ENCODE measurements around the gene RPAP3. TPM values are rescaled to one million over a fixed set of nuclear protein-coding genes. Genes with fewer than 3 reads are reported as not detected.

Gene RPAP3
- total RNA-seq, 1 experiment from 2014 or later, result 22.5 TPM

GRCh38 chr12:47715877-47716548 is 10.2 kb upstream of the RPAP3 start:
- CTCF ChIA-PET, result interaction anchor here (0.5 to 4.3 kb wide), 22 partner anchors 9 to 1845 kb away, joined by 3 to 70 read pairs (median 4); partner anchors contain the start of genes ENDOU, RPAP3 and SLC48A1
- no peak for TF ChIP-seq CTCF (IDR thresholded peaks at IDR 0.05; ENCODE audit: unreplicated experiment)
- intact Hi-C loops (cut with micrococcal nuclease), result loop anchor here (1.0 to 5.0 kb wide), 5 partner anchors 26 to 451 kb away; no protein-coding TSS in a partner anchor
- Mint-ChIP-seq H3K9me3 (ENCODE audit: unreplicated experiment) (no peaks in the 10 kb centered on the region), H3K4me1 (ENCODE audit: insufficient read depth, unreplicated experiment) (peaks cover 15% of the 10 kb centered on the region), H3K36me3 (ENCODE audit: insufficient read depth, unreplicated experiment) (no peaks in the 10 kb centered on the region), H3K27ac (ENCODE audit: low read depth, unreplicated experiment) (no peak overlapping the region), H3K27me3 (ENCODE audit: insufficient read depth, unreplicated experiment) (no peaks in the 10 kb centered on the region), H3K4me3 (ENCODE audit: unreplicated experiment) (peak overlapping the region; percentile 63)
- POLR2A ChIA-PET, result interaction anchor here (0.5 to 2.1 kb wide), 2 partner anchors 9 to 91 kb away, joined by 3 to 14 read pairs; partner anchors contain the start of gene RPAP3
- no TSS peak for BruUV-seq (replicated peaks)
- no peak for DNase-seq (ENCODE audit: unreplicated experiment)

- H3K4me1 Mint-ChIP-seq (ENCODE audit: insufficient read depth, unreplicated experiment), result peaks cover 15% of the 10 kb centered on the region
- CTCF ChIA-PET, result interaction anchor here (0.5 to 4.3 kb wide), 26 partner anchors 8 to 899 kb away, joined by 3 to 70 read pairs (median 4); partner anchors contain the start of genes ENDOU, RPAP3 and SLC48A1
- BruUV-seq (replicated peaks), result no TSS peak
- no peaks in the 10 kb centered on the region for H3K27me3 Mint-ChIP-seq (ENCODE audit: insufficient read depth, unreplicated experiment)
- intact Hi-C loops (cut with micrococcal nuclease), result loop anchor here (1.0 to 5.0 kb wide), 5 partner anchors 27 to 452 kb away; no protein-coding TSS in a partner anchor
- DNase-seq (ENCODE audit: unreplicated experiment), result peak; percentile 97
- TF ChIP-seq CTCF (IDR thresholded peaks at IDR 0.05; ENCODE audit: unreplicated experiment), result peak; percentile 85
- no peaks in the 10 kb centered on the region for H3K36me3 Mint-ChIP-seq (ENCODE audit: insufficient read depth, unreplicated experiment)
- POLR2A ChIA-PET, result interaction anchor here (2.1 kb wide), 1 partner anchor 9 kb away, joined by 14 read pairs; the partner anchor contains the start of gene RPAP3
- H3K27ac Mint-ChIP-seq (ENCODE audit: low read depth, unreplicated experiment), result no peak overlapping the region
- no peaks in the 10 kb centered on the region for H3K9me3 Mint-ChIP-seq (ENCODE audit: unreplicated experiment)
- H3K4me3 Mint-ChIP-seq (ENCODE audit: unreplicated experiment), result peak overlapping the region; percentile 63
Observed at GRCh38 chr12:47715393-47715876, 9.6 kb upstream of the RPAP3 start.

- peaks cover 15% of the 10 kb centered on the region for H3K4me1 Mint-ChIP-seq (ENCODE audit: insufficient read depth, unreplicated experiment)
- CTCF ChIA-PET, result interaction anchor here (0.6 to 4.3 kb wide), 24 partner anchors 8 to 1520 kb away, joined by 3 to 70 read pairs (median 4); partner anchors contain the start of genes ENDOU, RPAP3 and SLC48A1
- H3K27ac Mint-ChIP-seq (ENCODE audit: low read depth, unreplicated experiment), result no peak overlapping the region
- H3K9me3 Mint-ChIP-seq (ENCODE audit: unreplicated experiment), result no peaks in the 10 kb centered on the region
- POLR2A ChIA-PET, result interaction anchor here (0.6 to 2.1 kb wide), 2 partner anchors 8 to 1683 kb away, joined by 3 to 14 read pairs; partner anchors contain the start of gene RPAP3
- intact Hi-C loops (cut with micrococcal nuclease), result loop anchor here (1.0 to 5.0 kb wide), 5 partner anchors 27 to 452 kb away; no protein-coding TSS in a partner anchor
- no peaks in the 10 kb centered on the region for H3K27me3 Mint-ChIP-seq (ENCODE audit: insufficient read depth, unreplicated experiment)
- H3K36me3 Mint-ChIP-seq (ENCODE audit: insufficient read depth, unreplicated experiment), result no peaks in the 10 kb centered on the region
- H3K4me3 Mint-ChIP-seq (ENCODE audit: unreplicated experiment), result peak overlapping the region; percentile 63
- BruUV-seq (replicated peaks), result no TSS peak
- no peak for DNase-seq (ENCODE audit: unreplicated experiment)
- TF ChIP-seq CTCF (IDR thresholded peaks at IDR 0.05; ENCODE audit: unreplicated experiment), result no peak
Observed at GRCh38 chr12:47714826-47715386, 9.1 kb upstream of the RPAP3 start.

- CTCF ChIA-PET, result interaction anchor here (1.4 kb wide), 1 partner anchor 30 kb away, joined by 3 read pairs; no protein-coding TSS in a partner anchor
- Mint-ChIP-seq H3K9me3 (ENCODE audit: unreplicated experiment) (no peaks in the 10 kb centered on the region), H3K4me3 (ENCODE audit: unreplicated experiment) (no peak overlapping the region), H3K4me1 (ENCODE audit: insufficient read depth, unreplicated experiment) (peaks cover 26% of the 10 kb centered on the region), H3K36me3 (ENCODE audit: insufficient read depth, unreplicated experiment) (no peaks in the 10 kb centered on the region), H3K27ac (ENCODE audit: low read depth, unreplicated experiment) (no peak overlapping the region), H3K27me3 (ENCODE audit: insufficient read depth, unreplicated experiment) (no peaks in the 10 kb centered on the region)
- intact Hi-C loops (cut with micrococcal nuclease), result no loop called here
- BruUV-seq (replicated peaks), result no TSS peak
- TF ChIP-seq CTCF (IDR thresholded peaks at IDR 0.05; ENCODE audit: unreplicated experiment), result no peak
- DNase-seq (ENCODE audit: unreplicated experiment), result no peak
- POLR2A ChIA-PET, result no interaction called here
Observed at GRCh38 chr12:47712171-47712570, 6.3 kb upstream of the RPAP3 start.
